Liver (tissue), 9 donors: ENCODE measurements around the gene ORC6. TPM values are rescaled to one million over a fixed set of nuclear protein-coding genes. Genes with fewer than 3 reads are reported as not detected.

ENCODE experiments used
- DNase-seq: peaks from one replicate; pipeline ENCODE4 v3.0.0-alpha.2; 2017; ENCODE audit warnings: low spot score
- H3K27ac ChIP-seq, 2 donors: one replicate each; pipeline ENCODE4 v1.7.0; 2013; ENCODE audit warnings: inconsistent platforms in 2 of 2, low read length in 2 of 2, control low read depth in 1 of 2, low read depth in 1 of 2, mild to moderate bottlenecking in 1 of 2
- H3K27me3 ChIP-seq, 4 donors: one replicate each; pipeline versions ENCODE4 v1.6.1 to v1.7.0; 2013; ENCODE audit warnings: low read length in 3 of 4, inconsistent platforms in 1 of 4, mild to moderate bottlenecking in 1 of 4, moderate library complexity in 1 of 4; ENCODE audit not compliant: control insufficient read depth in 4 of 4, insufficient read depth in 4 of 4
- H3K36me3 ChIP-seq, 4 donors: one replicate each; pipeline versions ENCODE4 v1.6.1 to v1.7.0; 2013; ENCODE audit warnings: low read length in 3 of 4, mild to moderate bottlenecking in 3 of 4, low read depth in 1 of 4, moderate library complexity in 1 of 4; ENCODE audit not compliant: control insufficient read depth in 4 of 4, insufficient read depth in 3 of 4
- H3K4me1 ChIP-seq, 4 donors: one replicate each; pipeline versions ENCODE4 v1.6.1 to v1.7.0; 2013; ENCODE audit warnings: low read length in 3 of 4, mild to moderate bottlenecking in 3 of 4, moderate library complexity in 1 of 4; ENCODE audit not compliant: control insufficient read depth in 4 of 4, insufficient read depth in 4 of 4
- H3K4me3 ChIP-seq, 3 donors: one replicate each; pipeline versions ENCODE4 v1.6.1 to v1.7.0; 2013; ENCODE audit warnings: low read length in 3 of 3, control low read depth in 1 of 3, low read depth in 1 of 3, mild to moderate bottlenecking in 1 of 3
- H3K9ac ChIP-seq, 2 donors: one replicate each; pipeline ENCODE4 v1.7.0; 2013; ENCODE audit warnings: low read length in 2 of 2, mild to moderate bottlenecking in 2 of 2, moderate library complexity in 2 of 2, control low read depth in 1 of 2, low read depth in 1 of 2
- H3K9me3 ChIP-seq, 4 donors: one replicate each; pipeline versions ENCODE4 v1.6.1 to v1.7.0; 2013; ENCODE audit warnings: low read length in 3 of 4; ENCODE audit not compliant: control insufficient read depth in 4 of 4
- EGR1 ChIP-seq, 2 donors: IDR thresholded peaks; 2 replicates each; pipeline ENCODE4 v1.6.1; 2016 to 2018; ENCODE audit warnings: antibody characterized with exemption in 2 of 2, low read depth in 2 of 2
- FOXA2 ChIP-seq: IDR thresholded peaks from 2 replicates; pipeline ENCODE4 v1.6.1; 2016; ENCODE audit warnings: antibody characterized with exemption
- GABPA ChIP-seq, 2 donors: IDR thresholded peaks in 1 of 2; conservative IDR thresholded peaks in 1 of 2; 2 replicates each; pipeline ENCODE4 v1.6.1; 2016; ENCODE audit warnings: antibody characterized with exemption in 2 of 2, mild to moderate bottlenecking in 1 of 2, moderate library complexity in 1 of 2
- HNF4A ChIP-seq, 2 donors: conservative IDR thresholded peaks; 2 replicates each; pipeline ENCODE4 v1.6.1; 2016; ENCODE audit warnings: antibody characterized with exemption in 2 of 2, mild to moderate bottlenecking in 2 of 2
- HNF4G ChIP-seq: IDR thresholded peaks from 2 replicates; pipeline ENCODE4 v1.6.1; 2016; ENCODE audit warnings: antibody characterized with exemption
- JUND ChIP-seq, 2 donors: IDR thresholded peaks; 2 replicates each; pipeline ENCODE4 v1.6.1; 2016; ENCODE audit warnings: antibody characterized with exemption in 2 of 2
- NR2F2 ChIP-seq: IDR thresholded peaks from 2 replicates; pipeline ENCODE4 v1.6.1; 2016; ENCODE audit warnings: antibody characterized with exemption
- RAD21 ChIP-seq, 2 donors: IDR thresholded peaks; 2 replicates each; pipeline ENCODE4 v1.6.1; 2016; ENCODE audit warnings: antibody characterized with exemption in 2 of 2, mild to moderate bottlenecking in 2 of 2
- RXRA ChIP-seq, 2 donors: IDR thresholded peaks; 2 replicates each; pipeline ENCODE4 v1.6.1; 2017 to 2018; ENCODE audit warnings: antibody characterized with exemption in 2 of 2, mild to moderate bottlenecking in 1 of 2
- SP1 ChIP-seq: IDR thresholded peaks from 2 replicates; pipeline ENCODE4 v1.6.1; 2018; ENCODE audit warnings: antibody characterized with exemption, mild to moderate bottlenecking
- TAF1 ChIP-seq: conservative IDR thresholded peaks from 2 replicates; pipeline ENCODE4 v1.6.1; 2016; ENCODE audit warnings: antibody characterized with exemption, mild to moderate bottlenecking
- YY1 ChIP-seq: IDR thresholded peaks from 2 replicates; pipeline ENCODE4 v1.6.1; 2016; ENCODE audit warnings: antibody characterized with exemption, mild to moderate bottlenecking
- WGBS: extraction: QIAGEN DNeasy Blood & Tissue Kit; methylation state at CpG from one replicate; pipeline ENCODE4 v1.1.7; 2013; 5-methylcytosine and 5-hydroxymethylcytosine counted together
- polyA plus RNA-seq, 2 donors: library from polyadenylated mRNA; stranded (reverse) in 1 of 2; unstranded in 1 of 2; fragments of 200-250 nt in 1 of 2; fragments of >200 nt in 1 of 2; fragmentation: Nextera tagmentation in 1 of 2; extraction: Ambion mirVana in 1 of 2; gene quantifications; one replicate each; pipeline versions ENCODE4 v1.2.1 to v1.2.3, GENCODE V29; 2013 to 2015
- total RNA-seq, 2 donors: library from RNA; depleted of rRNA; stranded (reverse); fragments of >200 nt; gene quantifications; one replicate each; pipeline ENCODE4 v1.2.3, GENCODE V29; 2014
- TF ChIP-seq, protein P1 (sequence below): IDR thresholded peaks from 2 replicates; pipeline ENCODE4 v1.6.1; 2016; ENCODE audit warnings: antibody characterized with exemption
- TF ChIP-seq, protein P2 (sequence below): IDR thresholded peaks from 2 replicates; pipeline ENCODE4 v1.6.1; 2016; ENCODE audit warnings: antibody characterized with exemption
- TF ChIP-seq, protein P3 (sequence below): IDR thresholded peaks from 2 replicates; pipeline ENCODE4 v1.6.1; 2016; ENCODE audit warnings: antibody characterized with exemption, mild to moderate bottlenecking
- TF ChIP-seq, protein P4 (sequence below): IDR thresholded peaks from 2 replicates; pipeline ENCODE4 v1.6.1; 2016; ENCODE audit warnings: antibody characterized with exemption
- donor health status: healthy.
- donor health status: healthy.
- donor health status: healthy.
- donor health status: healthy.
- donor health status: healthy.

Gene ORC6
- total and polyA plus RNA-seq, 4 donors = 0.56 to 16.8 (median 0.98) TPM

DNA sequence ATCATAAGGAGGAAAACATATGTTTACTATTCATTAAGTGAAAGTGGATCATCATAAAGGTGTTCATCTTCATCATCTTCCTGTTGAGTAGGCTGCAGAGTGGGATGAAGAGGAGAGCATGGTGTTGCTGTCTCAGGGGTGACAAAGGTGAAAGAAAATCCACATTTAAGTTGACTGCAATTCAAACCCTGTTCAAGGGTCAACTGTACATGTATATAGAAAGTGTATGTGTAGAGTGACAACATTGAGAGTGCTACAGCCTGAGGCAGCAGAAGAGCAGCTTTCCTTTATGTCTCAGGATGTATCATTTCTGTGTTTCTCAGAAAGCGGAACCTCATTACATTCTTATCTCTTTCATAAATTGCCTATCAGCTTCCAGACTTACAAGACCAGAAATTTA, 17.2 kb downstream of the ORC6 start:
- no peaks in the 10 kb centered on the region for H3K9me3 ChIP-seq
- no peak overlapping the region for H3K9ac ChIP-seq
- H3K27me3 ChIP-seq = no peaks in the 10 kb centered on the region
- TF ChIP-seq RXRA (IDR thresholded peaks at IDR 0.05) = no peak
- TF ChIP-seq RAD21 (IDR thresholded peaks at IDR 0.05) = no peak
- TF ChIP-seq YY1 = no peak
- TF ChIP-seq, protein P1, sequence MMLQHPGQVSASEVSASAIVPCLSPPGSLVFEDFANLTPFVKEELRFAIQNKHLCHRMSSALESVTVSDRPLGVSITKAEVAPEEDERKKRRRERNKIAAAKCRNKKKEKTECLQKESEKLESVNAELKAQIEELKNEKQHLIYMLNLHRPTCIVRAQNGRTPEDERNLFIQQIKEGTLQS = no peak
- no peak for TF ChIP-seq EGR1 (IDR thresholded peaks at IDR 0.05; ENCODE audit: low read depth in 2 of 2)
- 0% methylated on average over 1 of the region's 1 CpG for WGBS
- no peak for DNase-seq
- H3K36me3 ChIP-seq = no peaks in the 10 kb centered on the region
- no peak overlapping the region for H3K27ac ChIP-seq
- no peak overlapping the region for H3K4me3 ChIP-seq
- no peaks in the 10 kb centered on the region for H3K4me1 ChIP-seq

DNA sequence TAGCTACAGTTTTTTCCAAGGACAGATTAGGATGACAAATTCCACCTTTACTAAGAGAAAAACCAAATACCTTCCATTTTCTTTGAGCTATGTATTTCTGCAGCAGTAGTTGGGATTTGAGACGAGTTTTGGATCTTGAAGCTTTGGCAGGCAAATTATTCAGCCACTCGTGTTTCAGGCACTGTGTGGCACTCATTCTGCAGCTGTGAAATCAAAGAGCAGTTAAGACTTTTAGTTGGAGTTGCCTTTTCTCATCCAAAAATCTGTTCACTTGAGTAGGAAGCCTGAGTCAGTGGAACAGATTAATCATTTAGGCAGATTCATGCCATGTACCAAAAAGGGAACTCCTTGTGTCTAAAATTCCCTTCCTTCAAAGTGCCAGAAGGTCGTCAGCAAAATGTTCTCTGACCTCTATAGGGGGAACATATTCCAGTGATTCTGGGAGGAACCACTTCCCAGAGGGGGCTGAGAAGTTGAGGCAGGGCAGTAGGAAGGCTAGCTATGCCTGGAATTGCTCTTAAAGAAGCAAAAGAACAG, 20.1 kb downstream of the ORC6 start:
- Histone ChIP-seq H3K4me1 (no peaks in the 10 kb centered on the region), H3K9me3 (no peaks in the 10 kb centered on the region), H3K4me3 (no peak overlapping the region), H3K36me3 (no peaks in the 10 kb centered on the region), H3K27me3 (no peaks in the 10 kb centered on the region), H3K9ac (no peak overlapping the region), H3K27ac (no peak overlapping the region)
- TF ChIP-seq SP1 (no peak), NR2F2 (peak; percentile 30)
- 56% methylated on average over 3 of the region's 3 CpGs for WGBS
- no peak for DNase-seq

DNA sequence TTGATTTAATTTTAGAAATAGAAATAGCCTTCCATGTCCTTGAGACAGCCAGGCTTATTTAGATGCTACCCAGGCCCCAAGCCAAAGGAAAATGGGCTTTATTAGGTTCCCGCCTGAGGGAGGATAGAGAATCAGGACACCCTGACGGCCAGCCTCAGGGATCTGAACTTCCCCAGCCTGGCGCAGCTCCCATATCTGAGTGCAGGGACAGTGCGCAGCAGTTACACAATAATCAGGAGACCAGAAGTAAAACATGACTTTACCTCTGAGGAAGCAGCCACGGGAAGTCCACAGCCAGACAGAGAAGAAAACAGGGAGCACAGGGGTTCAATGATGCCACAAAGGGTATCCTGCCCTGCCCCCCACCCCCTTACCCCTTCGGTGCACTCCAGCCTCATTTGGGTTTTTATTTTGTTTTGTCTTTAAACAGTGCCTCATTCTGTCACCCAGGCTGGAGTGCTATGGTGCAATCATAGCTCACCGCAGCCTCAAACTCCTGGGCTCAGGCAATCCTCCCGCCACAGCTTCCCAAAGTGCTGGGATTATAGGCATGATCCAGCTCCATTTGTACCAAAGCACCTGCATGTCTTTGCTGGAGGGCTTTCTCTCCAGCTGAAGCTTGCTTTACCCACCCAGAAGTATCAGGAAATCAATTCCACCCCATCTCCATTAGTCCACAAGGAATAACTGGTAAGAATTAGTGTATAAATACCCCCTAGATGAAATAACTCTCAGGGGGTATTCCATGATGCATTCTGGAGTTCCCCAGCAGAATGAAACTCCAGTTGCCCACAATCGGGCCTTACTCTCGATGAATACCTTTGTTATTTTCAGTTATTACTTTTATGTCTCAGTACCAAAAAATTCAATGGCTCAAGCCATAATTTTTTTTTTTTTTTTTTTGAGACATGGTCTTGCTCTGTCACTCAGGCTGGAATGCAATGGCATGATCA, 21.9 kb downstream of the ORC6 start:
- H3K27ac ChIP-seq = no peak overlapping the region
- no peaks in the 10 kb centered on the region for H3K36me3 ChIP-seq
- H3K4me3 ChIP-seq = no peak overlapping the region
- no peaks in the 10 kb centered on the region for H3K27me3 ChIP-seq
- peaks cover 0 to 3% (median 0%) of the 10 kb centered on the region in 4 donors for H3K9me3 ChIP-seq
- DNase-seq = no peak
- 60% methylated on average over 10 of the region's 10 CpGs for WGBS
- no peak for TF ChIP-seq YY1
- no peak for TF ChIP-seq GABPA (IDR thresholded peaks at IDR 0.05 in 1 of 2, conservative IDR thresholded peaks at IDR 0.05 in 1 of 2)
- no peak for TF ChIP-seq JUND (IDR thresholded peaks at IDR 0.05)
- TF ChIP-seq RXRA (IDR thresholded peaks at IDR 0.05) = peak in 1 of 2 donors; percentile 13
- TF ChIP-seq TAF1 = no peak
- H3K9ac ChIP-seq = no peak overlapping the region
- H3K4me1 ChIP-seq = no peaks in the 10 kb centered on the region

GRCh38 chr16:46712911-46713310, 23.5 kb downstream of the ORC6 start:
- Histone ChIP-seq H3K27ac (no peak overlapping the region), H3K4me3 (no peak overlapping the region), H3K27me3 (no peaks in the 10 kb centered on the region), H3K9me3 (peaks cover 0 to 3% (median 0%) of the 10 kb centered on the region in 4 donors), H3K9ac (no peak overlapping the region), H3K4me1 (no peaks in the 10 kb centered on the region), H3K36me3 (no peaks in the 10 kb centered on the region)
- no peak for DNase-seq
- no peak for TF ChIP-seq TAF1
- TF ChIP-seq, protein P2, sequence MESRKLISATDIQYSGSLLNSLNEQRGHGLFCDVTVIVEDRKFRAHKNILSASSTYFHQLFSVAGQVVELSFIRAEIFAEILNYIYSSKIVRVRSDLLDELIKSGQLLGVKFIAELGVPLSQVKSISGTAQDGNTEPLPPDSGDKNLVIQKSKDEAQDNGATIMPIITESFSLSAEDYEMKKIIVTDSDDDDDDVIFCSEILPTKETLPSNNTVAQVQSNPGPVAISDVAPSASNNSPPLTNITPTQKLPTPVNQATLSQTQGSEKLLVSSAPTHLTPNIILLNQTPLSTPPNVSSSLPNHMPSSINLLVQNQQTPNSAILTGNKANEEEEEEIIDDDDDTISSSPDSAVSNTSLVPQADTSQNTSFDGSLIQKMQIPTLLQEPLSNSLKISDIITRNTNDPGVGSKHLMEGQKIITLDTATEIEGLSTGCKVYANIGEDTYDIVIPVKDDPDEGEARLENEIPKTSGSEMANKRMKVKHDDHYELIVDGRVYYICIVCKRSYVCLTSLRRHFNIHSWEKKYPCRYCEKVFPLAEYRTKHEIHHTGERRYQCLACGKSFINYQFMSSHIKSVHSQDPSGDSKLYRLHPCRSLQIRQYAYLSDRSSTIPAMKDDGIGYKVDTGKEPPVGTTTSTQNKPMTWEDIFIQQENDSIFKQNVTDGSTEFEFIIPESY = no peak
- TF ChIP-seq HNF4G = no peak
- no peak for TF ChIP-seq HNF4A (conservative IDR thresholded peaks at IDR 0.05)
- TF ChIP-seq, protein P3, sequence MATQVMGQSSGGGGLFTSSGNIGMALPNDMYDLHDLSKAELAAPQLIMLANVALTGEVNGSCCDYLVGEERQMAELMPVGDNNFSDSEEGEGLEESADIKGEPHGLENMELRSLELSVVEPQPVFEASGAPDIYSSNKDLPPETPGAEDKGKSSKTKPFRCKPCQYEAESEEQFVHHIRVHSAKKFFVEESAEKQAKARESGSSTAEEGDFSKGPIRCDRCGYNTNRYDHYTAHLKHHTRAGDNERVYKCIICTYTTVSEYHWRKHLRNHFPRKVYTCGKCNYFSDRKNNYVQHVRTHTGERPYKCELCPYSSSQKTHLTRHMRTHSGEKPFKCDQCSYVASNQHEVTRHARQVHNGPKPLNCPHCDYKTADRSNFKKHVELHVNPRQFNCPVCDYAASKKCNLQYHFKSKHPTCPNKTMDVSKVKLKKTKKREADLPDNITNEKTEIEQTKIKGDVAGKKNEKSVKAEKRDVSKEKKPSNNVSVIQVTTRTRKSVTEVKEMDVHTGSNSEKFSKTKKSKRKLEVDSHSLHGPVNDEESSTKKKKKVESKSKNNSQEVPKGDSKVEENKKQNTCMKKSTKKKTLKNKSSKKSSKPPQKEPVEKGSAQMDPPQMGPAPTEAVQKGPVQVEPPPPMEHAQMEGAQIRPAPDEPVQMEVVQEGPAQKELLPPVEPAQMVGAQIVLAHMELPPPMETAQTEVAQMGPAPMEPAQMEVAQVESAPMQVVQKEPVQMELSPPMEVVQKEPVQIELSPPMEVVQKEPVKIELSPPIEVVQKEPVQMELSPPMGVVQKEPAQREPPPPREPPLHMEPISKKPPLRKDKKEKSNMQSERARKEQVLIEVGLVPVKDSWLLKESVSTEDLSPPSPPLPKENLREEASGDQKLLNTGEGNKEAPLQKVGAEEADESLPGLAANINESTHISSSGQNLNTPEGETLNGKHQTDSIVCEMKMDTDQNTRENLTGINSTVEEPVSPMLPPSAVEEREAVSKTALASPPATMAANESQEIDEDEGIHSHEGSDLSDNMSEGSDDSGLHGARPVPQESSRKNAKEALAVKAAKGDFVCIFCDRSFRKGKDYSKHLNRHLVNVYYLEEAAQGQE = no peak
- TF ChIP-seq NR2F2 = no peak
- TF ChIP-seq SP1 = no peak
- no peak for TF ChIP-seq RAD21 (IDR thresholded peaks at IDR 0.05)
- TF ChIP-seq JUND (IDR thresholded peaks at IDR 0.05) = no peak
- TF ChIP-seq, protein P4, sequence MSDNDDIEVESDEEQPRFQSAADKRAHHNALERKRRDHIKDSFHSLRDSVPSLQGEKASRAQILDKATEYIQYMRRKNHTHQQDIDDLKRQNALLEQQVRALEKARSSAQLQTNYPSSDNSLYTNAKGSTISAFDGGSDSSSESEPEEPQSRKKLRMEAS = no peak
- TF ChIP-seq GABPA (IDR thresholded peaks at IDR 0.05 in 1 of 2, conservative IDR thresholded peaks at IDR 0.05 in 1 of 2) = no peak
- TF ChIP-seq, protein P1 = no peak
- no peak for TF ChIP-seq FOXA2
- WGBS = 80% methylated on average over 3 of the region's 3 CpGs
